ENCODE data around the gene WDCP.
A peak's percentile ranks its signal among the peaks of the same experiment; 100 is the strongest.
"Not testable (repeated sequence)": the region's sequence is repeated elsewhere in the genome, so short reads cannot be mapped to it uniquely, and the experiment has no call there.

The WDCP gene

GRCh38 chr2:24046930-24047702 lies at the start of gene WDCP:
Gene WDCP, minus strand, starts transcription at chr2:24047391. Its CDS starts 7,897 bp downstream, at chr2:24039494.
- DNase-seq = peak; percentile 97

- DNase-seq = not testable (repeated sequence)
Measured at GRCh38 chr2:24095171-24095677, 48.0 kb upstream of the WDCP start.

- DNase-seq = not testable (repeated sequence)
Measured at GRCh38 chr2:24093270-24093669, 46.1 kb upstream of the WDCP start.

- DNase-seq = no peak
Measured at GRCh38 chr2:24088821-24089359, 41.7 kb upstream of the WDCP start.

GRCh38 chr2:24087032-24087431 lies 39.8 kb upstream of the WDCP start:
- DNase-seq = no peak

- no peak for DNase-seq
Measured at GRCh38 chr2:24086241-24086640, 39.0 kb upstream of the WDCP start.

- no peak for DNase-seq
Measured at GRCh38 chr2:24085200-24085489, 38.0 kb upstream of the WDCP start.

- peak; percentile 80 for DNase-seq
Measured at GRCh38 chr2:24084386-24085199, 37.4 kb upstream of the WDCP start, which contains the start of gene TP53I3. Gene TP53I3, minus strand, starts transcription at chr2:24084834. Its CDS starts 508 bp downstream, at chr2:24084326.

- peak; percentile 85 for DNase-seq
Measured at GRCh38 chr2:24083567-24084385, 36.6 kb upstream of the WDCP start.

- no peak for DNase-seq
Measured at GRCh38 chr2:24082787-24083566, 35.8 kb upstream of the WDCP start.

GRCh38 chr2:24080701-24081100 lies 33.5 kb upstream of the WDCP start:
- no peak for DNase-seq

GRCh38 chr2:24077879-24078278 lies 30.7 kb upstream of the WDCP start:
- DNase-seq = no peak

GRCh38 chr2:24077535-24077877 lies 30.3 kb upstream of the WDCP start:
- no peak for DNase-seq

- DNase-seq = no peak
Measured at GRCh38 chr2:24076849-24077534, 29.8 kb upstream of the WDCP start.

- peak; percentile 99 for DNase-seq
Measured at GRCh38 chr2:24075915-24076848, 29.0 kb upstream of the WDCP start, which contains the start of gene SF3B6. Gene SF3B6, minus strand, starts transcription at chr2:24076326. Its CDS starts 97 bp downstream, at chr2:24076229.

GRCh38 chr2:24075259-24075658 lies 28.1 kb upstream of the WDCP start:
- no peak for DNase-seq

GRCh38 chr2:24073816-24074215 lies 26.6 kb upstream of the WDCP start:
- DNase-seq = no peak

- no peak for DNase-seq
Measured at GRCh38 chr2:24072259-24072658, 25.1 kb upstream of the WDCP start.

- no peak for DNase-seq
Measured at GRCh38 chr2:24065341-24065740, 18.1 kb upstream of the WDCP start.

Measured in NCI-H526 treated with DMSO at 0.1 percent for 48 hours (cell line).